ENCODE data around the gene SPATA9. TPM values are rescaled to one million over a fixed set of nuclear protein-coding genes. Genes with fewer than 3 reads are reported as not detected.

The SPATA9 gene
- total and polyA plus RNA-seq, 2 of the 13 experiments (the other 11 are each of a cell fraction or from before 2014, with no cell fraction given): not detected

DNA sequence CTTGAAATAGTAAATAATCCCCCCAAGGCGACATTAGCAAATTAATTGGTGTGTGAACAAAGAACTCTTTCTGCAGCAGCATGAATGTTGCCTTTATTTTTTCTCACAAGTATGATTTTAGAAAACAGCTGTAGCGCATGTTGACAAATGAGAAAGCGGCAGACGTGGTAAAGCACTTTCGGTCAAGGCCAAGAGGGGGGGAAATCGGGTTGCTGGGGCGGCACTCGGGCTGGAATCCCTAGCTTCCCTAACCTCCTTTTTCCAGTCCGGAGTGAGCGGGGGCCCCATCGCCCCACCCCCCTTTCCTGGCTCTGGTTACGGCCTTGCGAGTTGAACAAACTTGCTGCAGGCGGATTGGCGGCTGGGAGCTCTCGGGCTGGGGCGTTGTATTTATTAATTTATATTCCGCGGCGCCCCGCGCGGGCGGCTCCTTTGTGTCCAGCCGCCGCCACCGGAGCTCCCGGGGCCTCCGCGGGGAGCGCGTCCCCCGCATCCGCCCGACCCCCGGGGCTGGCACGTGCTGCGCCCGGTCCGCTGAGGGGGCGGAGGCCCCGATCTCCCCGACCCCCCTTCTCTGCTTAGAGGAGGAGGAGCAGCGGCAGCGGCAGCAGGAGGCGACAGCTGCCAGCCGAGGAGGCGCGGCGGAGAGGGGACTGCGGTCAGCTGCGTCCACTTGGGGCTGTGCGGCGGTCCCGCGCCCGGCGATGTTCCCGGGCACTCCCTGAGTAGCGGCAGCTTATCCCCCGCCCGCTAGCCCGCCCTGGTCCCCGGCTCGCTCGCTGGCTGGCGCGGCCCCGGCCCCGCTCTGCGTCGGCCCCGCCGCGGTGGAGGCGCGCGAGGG is 48.2 kb upstream of the SPATA9 start, which contains the start of gene RHOBTB3 (continued):
- TF ChIP-seq HHEX (CRISPR knock-in tag; IDR thresholded peaks at IDR 0.05) (no peak), TCF7 (IDR thresholded peaks at IDR 0.05; ENCODE audit: low read depth) (no peak), ZNF430 (CRISPR knock-in tag; IDR thresholded peaks at IDR 0.05) (no peak), GZF1 (CRISPR knock-in tag; IDR thresholded peaks at IDR 0.05) (no peak), NCOA1 (CRISPR knock-in tag; IDR thresholded peaks at IDR 0.05) (0 out of 2 replicates have a peak, but pooled peaks have one; percentile 32), ZNF776 (CRISPR knock-in tag; IDR thresholded peaks at IDR 0.05) (no peak), POLR2G (IDR thresholded peaks at IDR 0.05; ENCODE audit: low read depth, low read length) (peak; percentile 67; the same call in 1 of the 2 replicates), SMYD3 (CRISPR knock-in tag; IDR thresholded peaks at IDR 0.05) (no peak), ZNF296 (CRISPR knock-in tag; conservative IDR thresholded peaks at IDR 0.05) (no peak; the same call in 1 of the 2 replicates), NFATC3 (CRISPR knock-in tag; IDR thresholded peaks at IDR 0.05) (no peak), ARNTL (CRISPR knock-in tag; IDR thresholded peaks at IDR 0.05) (no peak), ZFP82 (CRISPR knock-in tag; IDR thresholded peaks at IDR 0.05; ENCODE audit: borderline replicate concordance) (no peak; the same call in 1 of the 2 replicates), KDM4B (CRISPR knock-in tag; IDR thresholded peaks at IDR 0.05) (peak; percentile 68; the same call in 1 of the 2 replicates), ZNF567 (CRISPR knock-in tag; IDR thresholded peaks at IDR 0.05; ENCODE audit: borderline replicate concordance) (no peak), ZNF232 (CRISPR knock-in tag; IDR thresholded peaks at IDR 0.05; ENCODE audit: borderline replicate concordance) (no peak), ZNF615 (CRISPR knock-in tag; IDR thresholded peaks at IDR 0.05; ENCODE audit: borderline replicate concordance) (no peak), NCOA5 (CRISPR knock-in tag; IDR thresholded peaks at IDR 0.05) (no peak), ZNF607 (CRISPR knock-in tag; IDR thresholded peaks at IDR 0.05; ENCODE audit: borderline replicate concordance) (no peak), AHR (CRISPR knock-in tag; IDR thresholded peaks at IDR 0.05) (no peak), HOXA9 (CRISPR knock-in tag; IDR thresholded peaks at IDR 0.05; ENCODE audit: borderline replicate concordance) (no peak), U2AF2 (IDR thresholded peaks at IDR 0.05; ENCODE audit: low read depth, low read length) (no peak), PHF20 (CRISPR knock-in tag; IDR thresholded peaks at IDR 0.05) (no peak; the same call in none of the 2 replicates), NBN (conservative IDR thresholded peaks at IDR 0.05) (no peak), MAFG (CRISPR knock-in tag; IDR thresholded peaks at IDR 0.05) (no peak)
- TF ChIP-seq, protein P1, sequence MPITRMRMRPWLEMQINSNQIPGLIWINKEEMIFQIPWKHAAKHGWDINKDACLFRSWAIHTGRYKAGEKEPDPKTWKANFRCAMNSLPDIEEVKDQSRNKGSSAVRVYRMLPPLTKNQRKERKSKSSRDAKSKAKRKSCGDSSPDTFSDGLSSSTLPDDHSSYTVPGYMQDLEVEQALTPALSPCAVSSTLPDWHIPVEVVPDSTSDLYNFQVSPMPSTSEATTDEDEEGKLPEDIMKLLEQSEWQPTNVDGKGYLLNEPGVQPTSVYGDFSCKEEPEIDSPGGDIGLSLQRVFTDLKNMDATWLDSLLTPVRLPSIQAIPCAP (CRISPR knock-in tag; IDR thresholded peaks at IDR 0.05; ENCODE audit: low read depth): no peak
- TF ChIP-seq, protein P2, sequence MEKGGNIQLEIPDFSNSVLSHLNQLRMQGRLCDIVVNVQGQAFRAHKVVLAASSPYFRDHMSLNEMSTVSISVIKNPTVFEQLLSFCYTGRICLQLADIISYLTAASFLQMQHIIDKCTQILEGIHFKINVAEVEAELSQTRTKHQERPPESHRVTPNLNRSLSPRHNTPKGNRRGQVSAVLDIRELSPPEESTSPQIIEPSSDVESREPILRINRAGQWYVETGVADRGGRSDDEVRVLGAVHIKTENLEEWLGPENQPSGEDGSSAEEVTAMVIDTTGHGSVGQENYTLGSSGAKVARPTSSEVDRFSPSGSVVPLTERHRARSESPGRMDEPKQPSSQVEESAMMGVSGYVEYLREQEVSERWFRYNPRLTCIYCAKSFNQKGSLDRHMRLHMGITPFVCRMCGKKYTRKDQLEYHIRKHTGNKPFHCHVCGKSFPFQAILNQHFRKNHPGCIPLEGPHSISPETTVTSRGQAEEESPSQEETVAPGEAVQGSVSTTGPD (CRISPR knock-in tag; IDR thresholded peaks at IDR 0.05): no peak
- TF ChIP-seq, protein P3, sequence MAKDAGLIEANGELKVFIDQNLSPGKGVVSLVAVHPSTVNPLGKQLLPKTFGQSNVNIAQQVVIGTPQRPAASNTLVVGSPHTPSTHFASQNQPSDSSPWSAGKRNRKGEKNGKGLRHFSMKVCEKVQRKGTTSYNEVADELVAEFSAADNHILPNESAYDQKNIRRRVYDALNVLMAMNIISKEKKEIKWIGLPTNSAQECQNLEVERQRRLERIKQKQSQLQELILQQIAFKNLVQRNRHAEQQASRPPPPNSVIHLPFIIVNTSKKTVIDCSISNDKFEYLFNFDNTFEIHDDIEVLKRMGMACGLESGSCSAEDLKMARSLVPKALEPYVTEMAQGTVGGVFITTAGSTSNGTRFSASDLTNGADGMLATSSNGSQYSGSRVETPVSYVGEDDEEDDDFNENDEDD (CRISPR knock-in tag; IDR thresholded peaks at IDR 0.05; ENCODE audit: borderline replicate concordance): no peak
- TF ChIP-seq, protein P4, sequence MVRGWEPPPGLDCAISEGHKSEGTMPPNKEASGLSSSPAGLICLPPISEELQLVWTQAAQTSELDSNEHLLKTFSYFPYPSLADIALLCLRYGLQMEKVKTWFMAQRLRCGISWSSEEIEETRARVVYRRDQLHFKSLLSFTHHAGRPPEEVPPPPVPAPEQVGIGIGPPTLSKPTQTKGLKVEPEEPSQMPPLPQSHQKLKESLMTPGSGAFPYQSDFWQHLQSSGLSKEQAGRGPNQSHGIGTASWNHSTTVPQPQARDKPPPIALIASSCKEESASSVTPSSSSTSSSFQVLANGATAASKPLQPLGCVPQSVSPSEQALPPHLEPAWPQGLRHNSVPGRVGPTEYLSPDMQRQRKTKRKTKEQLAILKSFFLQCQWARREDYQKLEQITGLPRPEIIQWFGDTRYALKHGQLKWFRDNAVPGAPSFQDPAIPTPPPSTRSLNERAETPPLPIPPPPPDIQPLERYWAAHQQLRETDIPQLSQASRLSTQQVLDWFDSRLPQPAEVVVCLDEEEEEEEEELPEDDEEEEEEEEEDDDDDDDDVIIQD (CRISPR knock-in tag; IDR thresholded peaks at IDR 0.05; ENCODE audit: low read depth): no peak
